HepG2 (cell line): ENCODE measurements around the gene ISCU.

Experiments used
- CCAR2 ChIP-seq: fragments of 200-400 bp; formaldehyde crosslinking; optimal IDR thresholded peaks from 2 replicates; pipeline ENCODE3; 2018; ENCODE audit warnings: low read depth, mild to moderate bottlenecking, low read length, moderate library complexity
- TF ChIP-seq, protein P1 (sequence below): sonication (generic); formaldehyde crosslinking; IDR thresholded peaks from 2 replicates; pipeline ENCODE4 v1.5.0; 2020; ENCODE audit warnings: mild to moderate bottlenecking, missing genetic modification reagents, moderate library complexity

DNA sequence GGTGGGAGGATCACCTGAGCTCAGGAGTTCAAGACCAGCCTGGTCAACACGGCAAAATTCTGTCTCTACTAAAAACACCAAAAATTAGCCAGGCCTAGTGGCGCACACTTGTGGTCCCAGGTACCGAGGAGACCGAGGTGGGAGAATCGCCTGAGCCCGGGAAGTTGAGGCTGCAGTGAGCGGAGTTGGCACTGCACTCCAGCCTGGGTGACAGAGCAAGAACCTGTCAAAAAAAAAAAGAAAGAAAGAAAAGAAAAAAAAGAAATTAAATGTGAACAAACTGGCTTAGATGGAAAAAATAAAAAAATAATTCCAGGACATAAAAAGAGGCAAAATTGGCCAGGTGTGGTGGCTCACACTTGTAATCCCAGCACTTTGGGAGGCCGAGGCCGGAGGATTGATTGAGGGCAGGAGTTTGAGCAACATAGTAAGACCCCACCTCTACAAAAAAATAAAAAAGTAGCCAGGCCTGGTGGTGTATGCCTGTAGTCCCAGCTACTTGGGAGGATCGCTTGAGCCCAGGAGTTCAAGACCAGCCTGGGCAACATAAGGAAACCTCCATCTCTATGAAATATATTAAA lies 32.0 kb downstream of the ISCU start:
- TF ChIP-seq, protein P1, sequence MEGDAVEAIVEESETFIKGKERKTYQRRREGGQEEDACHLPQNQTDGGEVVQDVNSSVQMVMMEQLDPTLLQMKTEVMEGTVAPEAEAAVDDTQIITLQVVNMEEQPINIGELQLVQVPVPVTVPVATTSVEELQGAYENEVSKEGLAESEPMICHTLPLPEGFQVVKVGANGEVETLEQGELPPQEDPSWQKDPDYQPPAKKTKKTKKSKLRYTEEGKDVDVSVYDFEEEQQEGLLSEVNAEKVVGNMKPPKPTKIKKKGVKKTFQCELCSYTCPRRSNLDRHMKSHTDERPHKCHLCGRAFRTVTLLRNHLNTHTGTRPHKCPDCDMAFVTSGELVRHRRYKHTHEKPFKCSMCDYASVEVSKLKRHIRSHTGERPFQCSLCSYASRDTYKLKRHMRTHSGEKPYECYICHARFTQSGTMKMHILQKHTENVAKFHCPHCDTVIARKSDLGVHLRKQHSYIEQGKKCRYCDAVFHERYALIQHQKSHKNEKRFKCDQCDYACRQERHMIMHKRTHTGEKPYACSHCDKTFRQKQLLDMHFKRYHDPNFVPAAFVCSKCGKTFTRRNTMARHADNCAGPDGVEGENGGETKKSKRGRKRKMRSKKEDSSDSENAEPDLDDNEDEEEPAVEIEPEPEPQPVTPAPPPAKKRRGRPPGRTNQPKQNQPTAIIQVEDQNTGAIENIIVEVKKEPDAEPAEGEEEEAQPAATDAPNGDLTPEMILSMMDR (CRISPR knock-in tag), result no peak
- no peak for TF ChIP-seq CCAR2
